Stimulated activated CD8-positive, alpha-beta memory T cell treated with anti-CD3 and anti-CD28 coated beads, Interleukin-15, amount 100 ng/mL, for 24 hours (primary cell): Measurements from ENCODE around the gene PTGES.
"Not testable (repeated sequence)": the region's sequence is repeated elsewhere in the genome, so short reads cannot be mapped to it uniquely, and the experiment has no call there.

Experiments
- DNase-seq: peaks from one replicate; pipeline ENCODE4 v3.0.0-alpha.2; 2020; ENCODE audit warnings: low read depth

PTGES gene

DNA sequence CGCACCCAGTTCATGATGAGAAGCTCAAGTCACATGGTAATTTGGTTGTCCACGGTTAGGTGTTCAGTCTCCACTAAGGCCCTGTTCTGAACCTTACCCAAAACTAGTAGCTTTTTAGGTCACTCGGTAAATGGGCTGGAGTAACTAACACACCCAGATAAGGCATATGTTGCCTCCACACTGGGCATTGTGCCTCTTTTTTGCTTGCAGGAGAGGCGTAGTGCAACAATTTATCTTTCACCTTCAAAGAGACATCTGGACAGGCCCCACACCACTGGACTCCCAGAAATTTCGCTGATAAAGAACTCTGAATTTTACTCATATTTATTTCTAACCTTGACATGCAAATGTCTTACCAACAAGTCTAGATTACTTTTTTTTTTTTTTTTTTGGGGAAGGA is 16.8 kb upstream of the PTGES start:
- DNase-seq, result no peak

DNA sequence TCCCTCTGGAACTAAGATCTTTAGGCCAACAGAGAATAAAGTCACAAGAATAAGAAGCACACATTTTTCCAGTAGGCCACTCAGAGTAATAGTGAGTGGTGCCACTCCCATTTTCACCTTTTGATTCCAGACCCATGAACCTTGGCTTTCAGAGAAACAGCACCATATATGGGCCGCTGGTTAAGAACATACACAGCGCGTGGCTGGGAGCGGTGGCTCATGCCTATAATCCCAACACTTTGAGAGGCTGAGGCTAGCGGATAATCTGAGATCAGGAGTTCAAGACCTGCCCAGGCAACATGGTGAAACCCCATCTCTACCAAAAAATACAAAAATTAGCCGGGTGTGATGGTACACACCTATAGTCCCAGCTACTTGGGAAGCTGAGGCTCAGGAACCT is 15.6 kb upstream of the PTGES start:
- DNase-seq, result no peak

GRCh38 chr9:129765764-129766317 is 13.0 kb upstream of the PTGES start:
- no peak for DNase-seq

DNA sequence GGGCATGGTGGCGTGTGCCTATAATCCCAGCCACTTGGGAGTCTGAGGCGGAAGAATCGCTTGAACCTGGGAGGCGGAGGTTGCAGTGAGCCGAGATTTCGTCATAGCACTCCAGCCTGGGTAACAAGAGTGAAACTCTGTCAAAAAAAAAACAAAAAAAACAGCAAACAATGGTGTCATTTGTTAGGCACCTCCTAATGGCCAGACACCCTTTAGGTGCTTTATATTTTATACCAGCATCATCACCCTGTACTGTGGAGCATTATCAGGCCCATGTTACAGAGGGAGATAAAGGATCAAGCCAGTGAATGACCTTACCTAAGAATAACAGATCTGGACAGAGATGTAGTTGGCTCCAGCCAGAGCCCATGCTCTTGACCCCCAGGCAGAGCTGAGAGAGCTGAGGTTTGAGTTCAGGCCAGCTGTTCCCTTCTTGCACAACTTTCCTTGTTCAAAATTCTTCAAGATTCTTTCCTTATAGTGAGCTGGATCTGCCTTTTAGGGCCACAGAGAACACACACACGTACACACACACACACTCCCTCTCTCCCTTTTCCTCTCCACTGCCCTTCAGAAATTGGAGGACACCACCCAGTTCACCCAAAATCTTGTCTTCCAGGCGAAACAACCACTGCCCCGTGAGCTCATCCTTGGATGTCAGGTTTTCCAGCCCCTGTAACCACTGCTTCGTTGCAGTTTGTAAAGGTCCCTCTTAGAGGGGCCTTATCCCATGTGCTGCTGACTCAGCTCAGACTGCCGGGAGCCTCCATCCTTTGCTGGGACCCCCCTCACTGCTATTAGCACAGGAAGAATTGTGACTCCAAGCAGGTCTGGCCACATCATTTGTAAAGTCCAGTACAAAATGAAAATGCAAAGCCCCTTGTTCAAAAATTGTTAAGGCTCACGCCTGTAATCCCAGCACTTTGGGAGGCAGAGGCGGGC is 10.4 kb upstream of the PTGES start:
- DNase-seq, result no peak

DNA sequence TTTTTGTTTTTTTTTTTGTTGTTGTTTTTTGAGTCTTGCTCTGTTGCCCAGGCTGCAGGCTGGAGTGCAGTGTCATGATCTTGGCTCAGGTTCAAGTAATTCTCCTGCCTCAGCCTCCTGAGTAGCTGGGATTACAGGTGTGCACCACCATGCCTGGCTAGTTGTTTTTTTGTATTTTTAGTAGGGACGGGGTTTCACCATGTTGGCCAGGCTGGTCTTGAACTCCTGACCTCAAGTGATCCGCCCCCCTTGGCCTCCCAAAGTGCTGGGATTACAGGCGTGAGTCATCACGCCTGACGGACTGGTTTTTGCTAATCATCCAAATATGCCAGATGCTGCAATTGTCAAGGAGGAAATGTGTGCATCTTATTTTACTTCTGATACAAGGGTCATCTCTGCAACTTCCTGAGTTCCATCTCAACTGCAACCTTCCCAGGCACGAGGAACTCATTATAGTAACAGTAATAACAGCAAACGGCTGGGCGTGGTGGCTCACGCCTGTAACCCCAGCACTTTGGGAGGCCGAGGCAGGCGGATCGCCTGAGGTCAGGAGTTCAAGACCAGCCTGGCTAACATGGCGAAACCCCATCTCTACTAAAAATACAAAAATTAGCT is 9.6 kb upstream of the PTGES start:
- DNase-seq, result not testable (repeated sequence)

- no peak for DNase-seq
These were observed 9.1 kb upstream of the PTGES start for GRCh38 chr9:129761901-129762369.

- DNase-seq, result no peak
These were observed 8.6 kb upstream of the PTGES start for GRCh38 chr9:129761293-129761900.

GRCh38 chr9:129760784-129761183 is 7.9 kb upstream of the PTGES start:
- not testable (repeated sequence) for DNase-seq

DNA sequence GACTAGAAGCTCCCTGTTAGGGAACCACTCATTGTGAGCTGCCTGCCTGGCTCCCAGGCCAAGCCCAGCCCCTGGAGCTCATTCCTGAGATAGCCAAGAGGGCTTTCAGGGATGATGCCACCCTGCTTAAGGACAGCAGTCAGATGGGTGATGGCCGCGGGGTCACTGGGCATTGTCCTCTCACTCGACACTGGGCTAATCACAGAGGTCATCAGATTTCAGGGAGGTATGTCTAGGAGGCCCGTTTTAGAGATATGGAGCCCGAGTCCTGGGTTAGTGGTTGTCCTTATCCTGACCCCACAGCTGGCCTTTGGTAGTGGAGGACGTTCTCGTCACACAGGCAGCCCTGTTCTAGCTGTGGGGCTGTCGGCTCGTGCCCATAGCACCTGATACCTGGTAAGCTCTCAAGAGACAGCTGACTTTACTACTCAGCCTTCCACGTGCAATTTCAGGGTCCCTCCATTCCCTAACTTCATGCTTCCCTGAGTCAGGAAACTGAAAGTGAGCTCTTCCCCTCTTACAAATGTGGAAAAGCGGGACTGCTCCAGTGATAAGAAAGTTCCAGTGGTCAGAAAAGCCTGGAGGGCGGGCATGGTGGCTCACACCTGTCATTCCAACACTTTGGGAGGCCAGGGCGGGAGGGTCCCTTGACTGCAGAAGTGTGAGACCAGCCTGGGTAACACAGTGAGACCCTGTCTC is 7.1 kb upstream of the PTGES start:
- DNase-seq, result no peak

DNA sequence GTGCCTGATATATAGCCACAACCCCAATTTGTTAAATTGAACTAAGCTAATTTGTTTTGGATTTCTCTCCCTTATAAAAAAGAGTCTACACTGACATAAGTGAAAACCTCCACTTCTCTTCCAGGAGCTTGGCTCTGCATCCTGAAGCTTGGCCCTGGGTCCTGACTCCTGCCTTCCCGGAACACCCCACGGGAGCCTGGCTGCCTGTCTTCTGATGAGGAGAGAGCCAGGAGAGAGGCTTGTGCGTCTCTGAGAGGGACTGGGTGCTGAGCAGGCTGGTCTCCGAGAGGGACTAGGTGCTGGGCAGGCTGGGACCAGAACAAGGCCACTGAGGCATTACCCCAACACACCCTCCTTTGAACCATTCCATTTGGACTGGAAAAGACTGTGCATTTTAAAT is 6.5 kb upstream of the PTGES start:
- DNase-seq, result no peak

DNA sequence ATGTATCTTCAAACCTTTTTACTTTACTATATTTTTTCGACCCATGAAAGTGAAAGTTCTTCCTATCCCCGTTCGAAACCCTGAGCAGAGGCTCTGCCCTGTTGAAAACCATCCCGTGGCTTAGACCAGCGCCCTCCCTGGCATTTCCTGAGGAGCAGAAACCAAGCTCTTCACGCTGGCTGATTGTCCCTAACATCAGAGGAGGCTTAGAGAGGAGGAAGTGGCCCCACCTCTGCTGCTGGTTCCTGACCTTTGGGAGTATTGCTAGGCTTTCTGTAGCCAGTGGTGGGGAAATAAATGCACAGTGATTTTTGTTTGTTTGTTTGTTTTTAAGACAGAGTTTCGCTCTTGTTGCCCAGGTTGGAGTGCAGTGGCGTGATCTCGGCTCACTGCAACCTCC is 4.2 kb upstream of the PTGES start:
- no peak for DNase-seq

DNA sequence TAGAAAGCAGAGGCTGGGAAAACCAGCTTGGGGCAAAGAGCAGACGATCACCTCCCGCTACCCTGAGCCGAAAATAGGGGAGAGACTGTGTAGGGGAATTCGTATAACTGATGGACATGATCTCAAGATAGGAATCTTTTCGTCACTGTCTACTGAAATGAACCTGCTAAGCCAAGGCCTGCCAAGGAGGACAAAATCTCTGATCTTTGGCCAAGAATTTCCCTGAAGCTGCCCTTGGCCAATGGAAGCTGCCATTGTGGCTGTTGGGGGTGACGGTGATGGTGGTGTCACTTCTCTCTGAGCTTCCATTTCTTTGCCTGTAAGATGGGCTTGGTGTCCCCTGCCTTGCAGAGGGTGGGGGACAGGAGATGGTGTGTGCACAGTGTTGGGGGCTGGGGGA is 3.3 kb upstream of the PTGES start:
- DNase-seq, result no peak

- no peak for DNase-seq
These were observed 2.3 kb upstream of the PTGES start for GRCh38 chr9:129755151-129755550.

DNA sequence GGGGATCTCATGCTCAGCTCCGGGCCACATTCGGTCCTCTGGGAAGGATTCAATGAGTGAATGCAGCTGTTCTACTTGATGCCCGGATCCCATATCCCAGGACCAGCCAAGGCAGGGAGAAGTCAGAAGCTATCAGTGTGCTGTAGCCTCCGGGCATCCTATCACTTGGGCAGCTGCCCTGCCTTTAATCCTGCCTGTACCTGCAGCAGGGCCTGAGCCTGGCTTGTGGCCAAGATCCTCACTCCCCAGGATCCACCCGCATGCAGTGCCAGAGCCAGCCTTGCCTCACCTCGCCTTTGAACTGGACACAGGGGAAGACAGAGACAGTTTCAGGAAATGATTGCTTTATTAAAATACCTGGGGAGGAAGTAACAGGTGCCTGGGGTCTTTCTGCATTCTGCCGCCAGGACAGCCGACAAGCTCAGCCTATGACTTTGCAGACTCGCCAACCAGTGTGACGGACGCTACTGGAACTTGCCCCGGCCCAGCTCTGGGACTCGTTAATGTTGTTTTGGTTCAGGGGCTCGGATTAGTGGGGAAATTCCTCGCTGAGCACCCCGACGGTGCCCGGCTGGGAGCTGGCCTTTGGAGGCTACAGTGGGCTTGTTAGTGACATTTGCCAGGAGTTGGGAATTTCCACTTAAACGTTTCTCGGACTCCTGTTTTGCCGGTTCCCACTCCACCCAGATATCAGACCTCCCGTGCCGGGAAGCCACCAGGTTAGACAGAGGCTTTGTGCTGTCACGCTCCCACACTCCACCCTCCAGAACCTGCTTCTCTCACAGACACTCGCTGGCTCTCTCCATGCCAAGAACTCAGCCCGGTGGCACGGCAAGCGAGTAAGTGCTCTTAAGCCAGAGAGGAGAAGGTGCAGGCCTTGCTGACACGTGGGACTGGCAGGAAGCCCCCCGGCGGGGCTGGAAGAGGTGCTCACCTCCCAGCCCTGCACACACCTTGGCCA is 721 bp downstream of the PTGES start:
- DNase-seq, result no peak

GRCh38 chr9:129750013-129750638 is 2.7 kb downstream of the PTGES start:
- no peak for DNase-seq

- DNase-seq, result no peak
These were observed 3.3 kb downstream of the PTGES start for GRCh38 chr9:129749575-129749974.

- DNase-seq, result not testable (repeated sequence)
These were observed 3.8 kb downstream of the PTGES start for GRCh38 chr9:129749052-129749451.

DNA sequence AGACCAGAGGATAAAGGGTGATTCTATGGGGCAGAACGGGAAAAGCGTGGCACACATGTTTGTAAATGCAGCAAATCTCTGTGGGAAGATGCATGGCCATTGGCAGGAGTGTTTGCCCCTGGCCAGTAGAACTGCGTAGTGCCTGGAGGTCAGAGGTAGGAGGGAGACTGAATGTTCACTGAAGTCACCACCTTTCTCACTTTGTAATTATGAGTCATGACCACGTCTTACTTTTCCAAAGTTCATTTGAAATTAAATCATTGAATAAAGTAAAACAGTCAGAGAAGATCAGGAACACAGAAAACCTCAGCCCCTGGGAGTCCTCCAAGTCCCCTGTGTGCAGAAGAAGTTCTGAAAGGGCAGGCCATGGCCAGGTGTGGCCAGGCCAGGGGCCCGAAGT is 4.6 kb downstream of the PTGES start:
- no peak for DNase-seq

DNA sequence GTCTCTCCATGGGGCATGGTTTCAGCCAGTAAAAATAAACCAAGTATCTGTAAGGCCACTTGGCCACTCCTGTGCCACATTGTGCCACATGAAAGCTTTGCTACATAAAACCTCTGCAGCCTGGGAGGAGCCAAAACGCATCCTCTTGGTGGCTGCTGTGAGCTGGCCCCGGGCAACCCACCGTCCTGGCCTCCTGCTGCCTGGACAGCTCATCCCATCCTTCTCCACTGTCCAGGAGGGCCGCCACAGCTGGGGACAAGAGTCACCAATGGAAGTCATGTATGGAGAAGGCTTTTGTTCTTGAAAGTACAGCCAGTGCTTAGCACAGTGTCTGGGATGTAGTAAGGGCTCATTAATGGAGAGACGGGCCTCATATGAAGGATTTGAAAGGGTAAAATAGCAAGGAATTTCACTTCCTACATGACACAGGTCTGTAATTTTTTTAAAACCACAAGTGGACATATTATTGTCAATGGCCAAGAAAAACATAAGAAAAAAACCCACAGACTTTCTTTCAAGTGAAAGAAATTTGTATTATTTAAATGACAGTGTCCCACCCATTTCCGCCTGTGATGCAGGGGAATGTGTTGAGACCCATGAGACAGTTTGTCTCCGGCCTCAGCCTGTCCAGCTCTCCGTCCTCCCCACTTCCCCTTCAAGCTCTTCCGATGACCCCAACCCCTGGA is 6.6 kb downstream of the PTGES start:
- no peak for DNase-seq

- DNase-seq, result no peak
These were observed 7.6 kb downstream of the PTGES start for GRCh38 chr9:129745200-129745599.
